B cell (primary cell): ENCODE results near the gene TVP23C.
"Not testable (repeated sequence)": the region's sequence is repeated elsewhere in the genome, so short reads cannot be mapped to it uniquely, and the experiment has no call there.

Experiments
- EZH2 ChIP-seq: IDR thresholded peaks from 2 replicates; pipeline ENCODE4 v1.6.1; 2012; ENCODE audit warnings: borderline replicate concordance, low read depth, mild to moderate bottlenecking, moderate library complexity, low read length; ENCODE audit not compliant: insufficient read depth, poor library complexity, severe bottlenecking
- TF ChIP-seq, protein P1 (sequence below): fragments of 200-600 bp; IDR thresholded peaks from one replicate; pipeline ENCODE4 v1.8.0; 2022; ENCODE audit warnings: antibody characterized with exemption, mild to moderate bottlenecking

DNA sequence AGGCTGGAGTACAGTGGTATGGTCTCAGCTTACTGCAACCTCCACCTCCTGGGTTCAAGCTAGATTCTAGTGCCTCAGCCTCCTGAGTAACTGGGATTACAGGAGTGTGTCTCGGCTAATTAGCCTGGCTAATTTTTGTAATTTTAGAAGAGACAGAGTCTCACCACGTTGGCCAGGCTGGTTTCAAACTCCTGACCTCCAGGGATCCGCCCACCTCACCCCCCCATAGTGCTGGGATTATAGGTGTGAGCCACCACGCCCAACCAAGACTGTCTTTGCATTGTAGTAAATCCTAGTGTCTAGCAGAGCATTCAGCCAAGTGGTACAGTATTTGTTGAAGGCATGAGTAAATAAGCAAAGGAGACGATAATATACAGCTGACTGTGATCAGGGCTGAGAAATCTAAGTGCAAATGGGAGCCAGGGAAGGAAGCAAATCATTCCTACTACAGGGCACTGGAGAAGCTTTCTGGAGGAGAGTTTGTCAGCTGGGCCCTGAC, 5.9 kb downstream of the TVP23C start:
- TF ChIP-seq, protein P1, sequence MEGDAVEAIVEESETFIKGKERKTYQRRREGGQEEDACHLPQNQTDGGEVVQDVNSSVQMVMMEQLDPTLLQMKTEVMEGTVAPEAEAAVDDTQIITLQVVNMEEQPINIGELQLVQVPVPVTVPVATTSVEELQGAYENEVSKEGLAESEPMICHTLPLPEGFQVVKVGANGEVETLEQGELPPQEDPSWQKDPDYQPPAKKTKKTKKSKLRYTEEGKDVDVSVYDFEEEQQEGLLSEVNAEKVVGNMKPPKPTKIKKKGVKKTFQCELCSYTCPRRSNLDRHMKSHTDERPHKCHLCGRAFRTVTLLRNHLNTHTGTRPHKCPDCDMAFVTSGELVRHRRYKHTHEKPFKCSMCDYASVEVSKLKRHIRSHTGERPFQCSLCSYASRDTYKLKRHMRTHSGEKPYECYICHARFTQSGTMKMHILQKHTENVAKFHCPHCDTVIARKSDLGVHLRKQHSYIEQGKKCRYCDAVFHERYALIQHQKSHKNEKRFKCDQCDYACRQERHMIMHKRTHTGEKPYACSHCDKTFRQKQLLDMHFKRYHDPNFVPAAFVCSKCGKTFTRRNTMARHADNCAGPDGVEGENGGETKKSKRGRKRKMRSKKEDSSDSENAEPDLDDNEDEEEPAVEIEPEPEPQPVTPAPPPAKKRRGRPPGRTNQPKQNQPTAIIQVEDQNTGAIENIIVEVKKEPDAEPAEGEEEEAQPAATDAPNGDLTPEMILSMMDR, result not testable (repeated sequence)
- not testable (repeated sequence) for TF ChIP-seq EZH2
